ENCODE measurements around the gene RGS6.

Gene RGS6

DNA sequence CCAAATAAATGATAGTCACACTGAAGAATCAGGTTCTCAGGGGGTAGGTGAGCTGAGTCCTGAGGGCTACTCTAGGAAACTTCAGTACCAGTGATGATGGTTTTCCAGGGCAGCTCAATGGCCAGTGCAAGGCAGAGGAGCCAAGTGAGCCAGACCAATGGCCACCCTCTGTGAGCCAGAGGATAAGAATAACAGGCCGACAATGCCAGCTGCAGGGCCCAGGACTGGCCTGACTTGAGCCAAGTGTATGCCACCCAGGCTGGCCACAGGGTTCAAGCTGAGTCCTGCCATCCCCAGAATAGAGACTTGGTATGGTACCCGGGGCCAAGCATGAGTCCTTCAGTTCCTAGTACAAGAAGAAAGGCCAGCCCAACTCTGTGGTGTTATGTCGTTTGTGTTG lies 606.2 kb downstream of the RGS6 start:
- Histone ChIP-seq H3K27me3 (ENCODE audit: insufficient read depth, insufficient read length) (no peaks in the 10 kb centered on the region), H3K9ac (ENCODE audit: insufficient read length, low read depth) (no peak overlapping the region), H3K9me3 (ENCODE audit: insufficient read depth, low read length) (peaks cover 3% of the 10 kb centered on the region; the same call in 1 of the 2 replicates), H3K36me3 (ENCODE audit: insufficient read depth, insufficient read length, low read length) (no peaks in the 10 kb centered on the region), H3K4me3 (ENCODE audit: insufficient read length, low read depth) (no peak overlapping the region), H3K4me1 (ENCODE audit: insufficient read depth, insufficient read length) (no peaks in the 10 kb centered on the region)
- TF ChIP-seq SUZ12 (IDR thresholded peaks at IDR 0.05; ENCODE audit: extremely low read depth, insufficient read depth, insufficient read length), result no peak
- TF ChIP-seq ZNF274 (IDR thresholded peaks at IDR 0.05; ENCODE audit: low read depth, low read length), result no peak
- TF ChIP-seq YY1 (IDR thresholded peaks at IDR 0.05; ENCODE audit: insufficient read depth, insufficient read length), result no peak
- DNase-seq (ENCODE audit: low read depth, low spot score), result no peak

DNA sequence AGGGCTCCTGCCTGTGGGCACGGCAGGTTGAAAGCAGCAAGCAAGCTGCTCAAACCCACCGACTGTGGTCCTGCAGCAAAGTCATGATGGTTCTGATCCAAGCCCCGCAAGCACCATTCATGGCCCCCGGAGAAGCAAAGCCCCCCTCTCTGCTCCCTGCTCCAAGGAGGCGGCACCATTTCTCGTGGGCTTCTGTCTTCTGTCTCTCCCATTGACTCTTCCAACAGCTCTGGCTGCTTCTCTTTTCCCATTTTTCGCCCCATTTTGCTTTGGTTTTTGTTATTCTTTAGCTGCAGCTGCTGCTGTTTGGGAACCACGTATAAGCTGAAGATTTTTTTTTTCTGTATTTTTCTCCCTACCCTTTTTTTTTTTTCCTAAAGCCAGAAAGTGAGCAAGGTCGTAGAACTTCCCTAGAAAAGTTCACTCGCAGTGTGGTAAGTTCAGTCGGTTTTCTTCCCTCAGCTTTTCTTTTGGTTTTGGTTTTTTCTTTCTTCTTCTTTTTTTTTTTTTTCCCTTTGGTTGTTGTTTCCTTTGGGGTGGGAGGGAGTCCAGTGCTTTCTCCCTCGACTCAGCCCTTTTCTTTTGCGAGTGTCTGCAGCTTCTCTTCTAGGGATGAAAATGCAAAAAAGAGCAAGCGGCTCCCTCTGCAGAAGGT lies 607.6 kb downstream of the RGS6 start:
- DNase-seq (ENCODE audit: low read depth, low spot score), result no peak
- H3K9ac ChIP-seq (ENCODE audit: insufficient read length, low read depth), result no peak overlapping the region
- no peak overlapping the region for H3K4me3 ChIP-seq (ENCODE audit: insufficient read length, low read depth)
- no peaks in the 10 kb centered on the region for H3K27me3 ChIP-seq (ENCODE audit: insufficient read depth, insufficient read length)
- TF ChIP-seq SUZ12 (IDR thresholded peaks at IDR 0.05; ENCODE audit: extremely low read depth, insufficient read depth, insufficient read length), result no peak
- no peak for TF ChIP-seq YY1 (IDR thresholded peaks at IDR 0.05; ENCODE audit: insufficient read depth, insufficient read length)
- TF ChIP-seq ZNF274 (IDR thresholded peaks at IDR 0.05; ENCODE audit: low read depth, low read length), result no peak
- peaks cover 7% of the 10 kb centered on the region for H3K4me1 ChIP-seq (ENCODE audit: insufficient read depth, insufficient read length)
- H3K36me3 ChIP-seq (ENCODE audit: insufficient read depth, insufficient read length, low read length), result no peaks in the 10 kb centered on the region
- H3K9me3 ChIP-seq (ENCODE audit: insufficient read depth, low read length), result no peaks in the 10 kb centered on the region

GRCh38 chr14:72540836-72541235 lies 608.6 kb downstream of the RGS6 start:
- DNase-seq (ENCODE audit: low read depth, low spot score), result no peak
- Histone ChIP-seq H3K36me3 (ENCODE audit: insufficient read depth, insufficient read length, low read length) (no peaks in the 10 kb centered on the region), H3K9me3 (ENCODE audit: insufficient read depth, low read length) (no peaks in the 10 kb centered on the region), H3K4me3 (ENCODE audit: insufficient read length, low read depth) (no peak overlapping the region), H3K9ac (ENCODE audit: insufficient read length, low read depth) (no peak overlapping the region), H3K27me3 (ENCODE audit: insufficient read depth, insufficient read length) (no peaks in the 10 kb centered on the region), H3K4me1 (ENCODE audit: insufficient read depth, insufficient read length) (peaks cover 7% of the 10 kb centered on the region)
- TF ChIP-seq SUZ12 (IDR thresholded peaks at IDR 0.05; ENCODE audit: extremely low read depth, insufficient read depth, insufficient read length), result no peak
- no peak for TF ChIP-seq YY1 (IDR thresholded peaks at IDR 0.05; ENCODE audit: insufficient read depth, insufficient read length)
- TF ChIP-seq ZNF274 (IDR thresholded peaks at IDR 0.05; ENCODE audit: low read depth, low read length), result no peak

- DNase-seq (ENCODE audit: low read depth, low spot score), result no peak
- Histone ChIP-seq H3K4me3 (ENCODE audit: insufficient read length, low read depth) (no peak overlapping the region), H3K9me3 (ENCODE audit: insufficient read depth, low read length) (no peaks in the 10 kb centered on the region), H3K36me3 (ENCODE audit: insufficient read depth, insufficient read length, low read length) (no peaks in the 10 kb centered on the region), H3K9ac (ENCODE audit: insufficient read length, low read depth) (no peak overlapping the region), H3K4me1 (ENCODE audit: insufficient read depth, insufficient read length) (peaks cover 7% of the 10 kb centered on the region), H3K27me3 (ENCODE audit: insufficient read depth, insufficient read length) (no peaks in the 10 kb centered on the region)
- TF ChIP-seq SUZ12 (IDR thresholded peaks at IDR 0.05; ENCODE audit: extremely low read depth, insufficient read depth, insufficient read length), result no peak
- TF ChIP-seq ZNF274 (IDR thresholded peaks at IDR 0.05; ENCODE audit: low read depth, low read length), result no peak
- TF ChIP-seq YY1 (IDR thresholded peaks at IDR 0.05; ENCODE audit: insufficient read depth, insufficient read length), result no peak
These were observed 609.3 kb downstream of the RGS6 start for GRCh38 chr14:72541546-72541945.

DNA sequence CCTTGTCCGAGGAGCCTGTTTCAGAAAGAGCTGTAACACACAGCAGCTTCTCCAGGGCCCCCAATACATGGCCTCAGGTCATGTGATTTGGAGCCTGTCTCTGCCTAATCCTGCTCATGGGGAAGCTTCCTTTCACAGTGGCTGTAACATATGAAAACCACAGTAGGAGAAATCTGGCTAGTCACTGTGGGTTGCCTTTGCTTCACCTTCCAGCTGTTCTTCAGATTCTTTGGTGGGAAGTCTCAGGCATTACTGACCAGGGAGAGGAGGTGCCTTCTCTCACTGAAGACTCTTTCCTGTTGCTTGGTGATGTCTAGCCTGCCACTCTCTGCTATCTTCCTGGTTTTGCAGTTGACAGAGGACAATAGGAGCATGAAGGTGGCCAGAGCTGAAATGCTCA lies 611.1 kb downstream of the RGS6 start:
- Histone ChIP-seq H3K4me1 (ENCODE audit: insufficient read depth, insufficient read length) (peaks cover 7% of the 10 kb centered on the region), H3K36me3 (ENCODE audit: insufficient read depth, insufficient read length, low read length) (no peaks in the 10 kb centered on the region), H3K9me3 (ENCODE audit: insufficient read depth, low read length) (no peaks in the 10 kb centered on the region), H3K9ac (ENCODE audit: insufficient read length, low read depth) (no peak overlapping the region), H3K27me3 (ENCODE audit: insufficient read depth, insufficient read length) (no peaks in the 10 kb centered on the region), H3K4me3 (ENCODE audit: insufficient read length, low read depth) (no peak overlapping the region)
- DNase-seq (ENCODE audit: low read depth, low spot score), result no peak
- TF ChIP-seq ZNF274 (IDR thresholded peaks at IDR 0.05; ENCODE audit: low read depth, low read length), result no peak
- no peak for TF ChIP-seq SUZ12 (IDR thresholded peaks at IDR 0.05; ENCODE audit: extremely low read depth, insufficient read depth, insufficient read length)
- TF ChIP-seq YY1 (IDR thresholded peaks at IDR 0.05; ENCODE audit: insufficient read depth, insufficient read length), result no peak

DNA sequence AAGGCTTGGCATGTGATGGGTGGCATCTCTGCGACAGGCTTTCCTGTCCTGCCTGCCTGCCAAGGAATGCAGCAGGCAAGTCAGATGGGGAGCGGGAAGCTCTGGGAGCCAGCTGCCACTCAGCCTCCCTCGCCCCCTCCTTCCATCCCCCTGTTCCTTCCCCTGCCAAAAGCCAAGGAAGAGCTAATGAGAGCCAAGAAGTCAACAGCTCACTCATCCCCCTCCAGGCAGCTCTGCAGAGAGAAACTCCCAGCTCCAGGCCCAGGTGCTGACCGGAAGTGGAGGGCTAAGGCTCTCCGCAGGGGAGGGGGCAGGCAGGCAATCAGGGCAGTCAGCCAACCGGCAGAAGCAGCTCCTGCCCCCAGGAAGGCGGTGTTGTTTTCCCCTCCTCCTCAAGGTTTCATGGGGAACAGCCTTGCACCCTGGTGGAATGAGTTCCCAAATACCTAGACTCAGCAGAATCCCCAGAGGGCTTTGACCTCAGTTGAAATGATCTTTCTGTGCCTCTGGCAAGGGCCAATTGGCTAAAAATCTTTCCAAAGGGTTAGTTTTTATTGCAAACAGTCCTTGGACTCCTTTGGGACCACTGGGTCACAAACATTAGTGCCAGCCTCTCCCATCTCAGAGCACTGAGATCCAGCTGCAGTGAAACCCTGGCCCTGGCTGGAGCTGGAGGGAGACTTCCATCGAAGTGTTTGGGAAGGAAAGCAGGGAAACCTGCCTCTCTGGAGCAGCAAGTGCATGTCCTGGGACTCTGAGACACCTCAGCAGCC lies 612.6 kb downstream of the RGS6 start:
- Histone ChIP-seq H3K9me3 (ENCODE audit: insufficient read depth, low read length) (no peaks in the 10 kb centered on the region), H3K4me1 (ENCODE audit: insufficient read depth, insufficient read length) (peaks cover 7% of the 10 kb centered on the region), H3K9ac (ENCODE audit: insufficient read length, low read depth) (peak overlapping the region; percentile 28), H3K4me3 (ENCODE audit: insufficient read length, low read depth) (no peak overlapping the region), H3K27me3 (ENCODE audit: insufficient read depth, insufficient read length) (no peaks in the 10 kb centered on the region), H3K36me3 (ENCODE audit: insufficient read depth, insufficient read length, low read length) (no peaks in the 10 kb centered on the region)
- TF ChIP-seq YY1 (IDR thresholded peaks at IDR 0.05; ENCODE audit: insufficient read depth, insufficient read length) (no peak), ZNF274 (IDR thresholded peaks at IDR 0.05; ENCODE audit: low read depth, low read length) (no peak), SUZ12 (IDR thresholded peaks at IDR 0.05; ENCODE audit: extremely low read depth, insufficient read depth, insufficient read length) (no peak)
- DNase-seq (ENCODE audit: low read depth, low spot score), result peak; percentile 18
